Nephron (organoid): Measurements from ENCODE around the gene INCENP.
"Not testable (repeated sequence)": the region's sequence is repeated elsewhere in the genome, so short reads cannot be mapped to it uniquely, and the experiment has no call there.

Experiments
- H3K27ac Mint-ChIP-seq, 3 experiments: 2 replicates each; pipeline ENCODE4 v1.8.0; 2020; ENCODE audit warnings: mixed read lengths in 3 of 3, mild to moderate bottlenecking in 2 of 3, moderate library complexity in 1 of 3
- H3K27me3 Mint-ChIP-seq: 2 replicates; pipeline ENCODE4 v1.8.0; 2021; ENCODE audit warnings: low read depth, mild to moderate bottlenecking, moderate library complexity, mixed read lengths
- H3K36me3 Mint-ChIP-seq: 2 replicates; pipeline ENCODE4 v1.8.0; 2020; ENCODE audit warnings: low read depth, mixed read lengths
- H3K4me1 Mint-ChIP-seq: 2 replicates; pipeline ENCODE4 v1.8.0; 2020; ENCODE audit warnings: mixed read lengths
- H3K4me3 Mint-ChIP-seq, 3 experiments: 2 replicates each; pipeline ENCODE4 v1.8.0; 2020; ENCODE audit warnings: mild to moderate bottlenecking in 3 of 3, mixed read lengths in 3 of 3, moderate library complexity in 2 of 3
- H3K9me3 Mint-ChIP-seq: 2 replicates; pipeline ENCODE4 v1.8.0; 2020; ENCODE audit warnings: mixed read lengths
- CTCF ChIP-seq, 3 experiments: fragments of 200-600 bp; sonication (generic); IDR thresholded peaks; one replicate each; pipeline ENCODE4 v1.5.0; 2021; ENCODE audit warnings: antibody characterized with exemption in 3 of 3; ENCODE audit not compliant: unreplicated experiment in 3 of 3

The INCENP gene

GRCh38 chr11:62123669-62124185, at the start of gene INCENP:
INCENP (plus strand) TSS chr11:62124011; CDS start chr11:62128162, 4,151 bp downstream.
- H3K4me3 Mint-ChIP-seq: peak within 1 kb of the TSS; percentile 97 to 100 (median 99)
- H3K27ac Mint-ChIP-seq: peak within 1 kb of the TSS; percentile 47 to 96 (median 87)
- no peaks in the 10 kb centered on the region for H3K9me3 Mint-ChIP-seq
- no peak for TF ChIP-seq CTCF (IDR thresholded peaks at IDR 0.05; ENCODE audit: unreplicated experiment in 3 of 3)
- no peaks in the 10 kb centered on the region for H3K27me3 Mint-ChIP-seq
- H3K36me3 Mint-ChIP-seq: peaks cover 7% of the 10 kb centered on the region
- peaks cover 19% of the 10 kb centered on the region for H3K4me1 Mint-ChIP-seq

GRCh38 chr11:62075438-62075837, 48.4 kb upstream of the INCENP start:
- Mint-ChIP-seq H3K27ac (no peak overlapping the region), H3K4me3 (no peak overlapping the region), H3K36me3 (no peaks in the 10 kb centered on the region), H3K9me3 (no peaks in the 10 kb centered on the region), H3K4me1 (no peaks in the 10 kb centered on the region), H3K27me3 (no peaks in the 10 kb centered on the region)
- TF ChIP-seq CTCF (IDR thresholded peaks at IDR 0.05; ENCODE audit: unreplicated experiment in 3 of 3): no peak

- no peak for TF ChIP-seq CTCF (IDR thresholded peaks at IDR 0.05; ENCODE audit: unreplicated experiment in 3 of 3)
- no peak overlapping the region for H3K27ac Mint-ChIP-seq
- H3K27me3 Mint-ChIP-seq: no peaks in the 10 kb centered on the region
- no peaks in the 10 kb centered on the region for H3K36me3 Mint-ChIP-seq
- H3K4me3 Mint-ChIP-seq: no peak overlapping the region
- H3K9me3 Mint-ChIP-seq: no peaks in the 10 kb centered on the region
- peaks cover 7% of the 10 kb centered on the region for H3K4me1 Mint-ChIP-seq
Measured at GRCh38 chr11:62077132-62077531, 46.7 kb upstream of the INCENP start.

GRCh38 chr11:62081378-62082291, 42.2 kb upstream of the INCENP start:
- no peak overlapping the region for H3K4me3 Mint-ChIP-seq
- peaks cover 7% of the 10 kb centered on the region for H3K4me1 Mint-ChIP-seq
- H3K9me3 Mint-ChIP-seq: no peaks in the 10 kb centered on the region
- no peaks in the 10 kb centered on the region for H3K27me3 Mint-ChIP-seq
- TF ChIP-seq CTCF (IDR thresholded peaks at IDR 0.05; ENCODE audit: unreplicated experiment in 3 of 3): peak; percentile 89 to 93 (median 90)
- no peaks in the 10 kb centered on the region for H3K36me3 Mint-ChIP-seq
- peak overlapping the region; percentile 12 to 58 (median 28) for H3K27ac Mint-ChIP-seq

- Mint-ChIP-seq H3K36me3 (no peaks in the 10 kb centered on the region), H3K9me3 (no peaks in the 10 kb centered on the region), H3K4me3 (no peak overlapping the region), H3K4me1 (peaks cover 7% of the 10 kb centered on the region), H3K27ac (peak overlapping the region in 2 of 3 experiments; percentile 12 to 58), H3K27me3 (no peaks in the 10 kb centered on the region)
- no peak for TF ChIP-seq CTCF (IDR thresholded peaks at IDR 0.05; ENCODE audit: unreplicated experiment in 3 of 3)
Measured at GRCh38 chr11:62082292-62082657, 41.5 kb upstream of the INCENP start.

GRCh38 chr11:62084801-62085200, 39.0 kb upstream of the INCENP start:
- H3K27me3 Mint-ChIP-seq: not testable (repeated sequence)

More at GRCh38 chr11:62084801-62085200, 39.0 kb upstream of the INCENP start:
- H3K9me3 Mint-ChIP-seq, H3K4me3 Mint-ChIP-seq, H3K27ac Mint-ChIP-seq, H3K4me1 Mint-ChIP-seq, H3K36me3 Mint-ChIP-seq: not testable (repeated sequence)
